K562 (cell line): ENCODE measurements around the gene CUTA. TPM values are rescaled to one million over a fixed set of nuclear protein-coding genes. Genes with fewer than 3 reads are reported as not detected.

Experiments used
- ARID1B ChIP-seq: fragments of 450-650 bp; IDR thresholded peaks from 2 replicates; pipeline ENCODE4 v1.6.1; 2016; ENCODE audit warnings: antibody characterized with exemption, mild to moderate bottlenecking, inconsistent platforms
- ATF1 ChIP-seq, 2 experiments: fragments of 450-650 bp in 1 of 2; IDR thresholded peaks; 2 replicates each; pipeline ENCODE4 v1.6.1; 2016; ENCODE audit warnings: missing compliant biosample characterization in 1 of 2, missing genetic modification characterization in 1 of 2
- DACH1 ChIP-seq: fragments of 450-650 bp; IDR thresholded peaks from 2 replicates; pipeline ENCODE4 v1.6.1; 2018; ENCODE audit not compliant: partially characterized antibody
- DPF2 ChIP-seq: fragments of 450-650 bp; IDR thresholded peaks from 2 replicates; pipeline ENCODE4 v1.6.1; 2016
- GTF2E2 ChIP-seq: fragments of 200-800 bp; sonication (Bioruptor generic); IDR thresholded peaks from 2 replicates; pipeline ENCODE4 v1.6.1; 2016; ENCODE audit warnings: missing genetic modification characterization, missing compliant biosample characterization
- HMG20B ChIP-seq: fragments of 250-450 bp; sonication (Bioruptor Pico); IDR thresholded peaks from 2 replicates; pipeline ENCODE4 v1.5.0; 2021; ENCODE audit warnings: mild to moderate bottlenecking
- RFX1 ChIP-seq: fragments of 450-650 bp; IDR thresholded peaks from 2 replicates; pipeline ENCODE4 v1.6.1; 2016; ENCODE audit warnings: mild to moderate bottlenecking, moderate library complexity
- RHOXF2B ChIP-seq: fragments of 250-450 bp; sonication (Bioruptor Pico); conservative IDR thresholded peaks from 2 replicates; pipeline ENCODE4 v1.5.1; 2021
- SAP30 ChIP-seq: fragments of 200-600 bp; sonication (generic); IDR thresholded peaks from 2 replicates; pipeline ENCODE4 v1.6.1; 2012; ENCODE audit warnings: borderline replicate concordance, low read depth, mild to moderate bottlenecking, moderate library complexity, low read length, control low read depth, inconsistent platforms; ENCODE audit not compliant: insufficient read depth, poor library complexity, severe bottlenecking
- SREBF2 ChIP-seq: sonication (generic); formaldehyde crosslinking; IDR thresholded peaks from 2 replicates; pipeline ENCODE4 v1.4.0; 2020; ENCODE audit warnings: mild to moderate bottlenecking, missing genetic modification reagents
- STAT5A ChIP-seq: IDR thresholded peaks from 2 replicates; pipeline ENCODE4 v1.6.1; 2012; ENCODE audit warnings: low read length, inconsistent platforms, borderline replicate concordance
- TAF7 ChIP-seq: fragments of 450-650 bp; IDR thresholded peaks from 2 replicates; pipeline ENCODE4 v1.6.1; 2016; ENCODE audit warnings: missing genetic modification characterization, missing compliant biosample characterization
- TAF9B ChIP-seq: fragments of 450-650 bp; IDR thresholded peaks from 2 replicates; pipeline ENCODE4 v1.6.1; 2018; ENCODE audit warnings: mild to moderate bottlenecking; ENCODE audit not compliant: partially characterized antibody
- TARDBP ChIP-seq: fragments of 450-650 bp; IDR thresholded peaks from 2 replicates; pipeline ENCODE4 v1.6.1; 2016
- ZBTB9 ChIP-seq: fragments of 450-650 bp; formaldehyde crosslinking; IDR thresholded peaks from 2 replicates; pipeline ENCODE4 v1.4.0; 2020; ENCODE audit warnings: mild to moderate bottlenecking, moderate library complexity
- ZKSCAN8 ChIP-seq: fragments of 200-800 bp; sonication (Bioruptor generic); IDR thresholded peaks from 2 replicates; pipeline ENCODE4 v1.6.1; 2016; ENCODE audit warnings: missing genetic modification characterization, missing compliant biosample characterization
- ZNF24 ChIP-seq: fragments of 450-650 bp; IDR thresholded peaks from 2 replicates; pipeline ENCODE4 v1.6.1; 2016
- ZNF263 ChIP-seq: sonication (generic); formaldehyde crosslinking; IDR thresholded peaks from 2 replicates; pipeline ENCODE4 v1.8.0; 2022; ENCODE audit warnings: mild to moderate bottlenecking, missing genetic modification reagents, borderline replicate concordance
- ZNF609 ChIP-seq: sonication (generic); formaldehyde crosslinking; IDR thresholded peaks from 2 replicates; pipeline ENCODE4 v1.8.1; 2023; ENCODE audit warnings: missing genetic modification reagents, mild to moderate bottlenecking, borderline replicate concordance
- ZNF707 ChIP-seq: fragments of 250-450 bp; sonication (Bioruptor Pico); conservative IDR thresholded peaks from 2 replicates; pipeline ENCODE4 v1.8.0; 2022; ENCODE audit warnings: inconsistent platforms, mild to moderate bottlenecking, moderate library complexity
- polyA plus RNA-seq, 8 experiments: library from polyadenylated mRNA; depleted of rRNA in 4 of 8; stranded (reverse) in 5 of 8; unstranded in 3 of 8; fragments of >200 nt; fragmentation: Nextera tagmentation in 2 of 8; fragmentation: Illumina TruSeq in 1 of 8; extraction: Ambion mirVana in 2 of 8; extraction: Trizol in 1 of 8; gene quantifications; 2 replicates each; pipeline versions ENCODE4 v1.2.1 to v1.2.3, GENCODE V29; 2011 to 2014; ENCODE audit warnings: inconsistent platforms in 1 of 8, missing spikeins in 1 of 8
- total RNA-seq, 7 experiments: library from RNA; depleted of rRNA in 6 of 7; stranded (reverse); fragments of >200 nt in 6 of 7; fragmentation: Illumina TruSeq in 2 of 7; extraction: Trizol in 2 of 7; gene quantifications; 2 replicates each; pipeline versions ENCODE4 v1.2.1 to v1.2.3, GENCODE V29; 2011 to 2021; ENCODE audit warnings: low replicate concordance in 1 of 7
- TF ChIP-seq, protein P1 (sequence below), 2 experiments: fragments of 450-650 bp; IDR thresholded peaks; 2 replicates each; pipeline ENCODE4 v1.6.1; 2018; ENCODE audit warnings: mild to moderate bottlenecking in 2 of 2, low read depth in 1 of 2; ENCODE audit not compliant: partially characterized antibody in 2 of 2

The CUTA gene
- total and polyA plus RNA-seq, 9 of the 15 experiments (the other 6 are each of a cell fraction or from before 2014, with no cell fraction given) = 166 to 682 (median 310) TPM

GRCh38 chr6:33384581-33385020 is 33.3 kb downstream of the CUTA start (continued):
- TF ChIP-seq ZNF707 (no peak), ARID1B (no peak), ZBTB9 (no peak), ZNF263 (CRISPR knock-in tag) (no peak), TARDBP (no peak), SAP30 (no peak), RHOXF2B (no peak), SREBF2 (CRISPR knock-in tag) (no peak), HMG20B (CRISPR knock-in tag) (no peak), ZNF24 (no peak), STAT5A (no peak), RFX1 (no peak), DACH1 (no peak), ZNF609 (no peak), TAF9B (no peak), ATF1 (CRISPR knock-in tag; IDR thresholded peaks at IDR 0.05) (no peak), ATF1 (tag; IDR thresholded peaks at IDR 0.05) (peak; percentile 47; the same call in 1 of the 2 replicates), ZKSCAN8 (no peak), DPF2 (no peak), TAF7 (tag) (no peak), GTF2E2 (no peak)
- TF ChIP-seq, protein P1, sequence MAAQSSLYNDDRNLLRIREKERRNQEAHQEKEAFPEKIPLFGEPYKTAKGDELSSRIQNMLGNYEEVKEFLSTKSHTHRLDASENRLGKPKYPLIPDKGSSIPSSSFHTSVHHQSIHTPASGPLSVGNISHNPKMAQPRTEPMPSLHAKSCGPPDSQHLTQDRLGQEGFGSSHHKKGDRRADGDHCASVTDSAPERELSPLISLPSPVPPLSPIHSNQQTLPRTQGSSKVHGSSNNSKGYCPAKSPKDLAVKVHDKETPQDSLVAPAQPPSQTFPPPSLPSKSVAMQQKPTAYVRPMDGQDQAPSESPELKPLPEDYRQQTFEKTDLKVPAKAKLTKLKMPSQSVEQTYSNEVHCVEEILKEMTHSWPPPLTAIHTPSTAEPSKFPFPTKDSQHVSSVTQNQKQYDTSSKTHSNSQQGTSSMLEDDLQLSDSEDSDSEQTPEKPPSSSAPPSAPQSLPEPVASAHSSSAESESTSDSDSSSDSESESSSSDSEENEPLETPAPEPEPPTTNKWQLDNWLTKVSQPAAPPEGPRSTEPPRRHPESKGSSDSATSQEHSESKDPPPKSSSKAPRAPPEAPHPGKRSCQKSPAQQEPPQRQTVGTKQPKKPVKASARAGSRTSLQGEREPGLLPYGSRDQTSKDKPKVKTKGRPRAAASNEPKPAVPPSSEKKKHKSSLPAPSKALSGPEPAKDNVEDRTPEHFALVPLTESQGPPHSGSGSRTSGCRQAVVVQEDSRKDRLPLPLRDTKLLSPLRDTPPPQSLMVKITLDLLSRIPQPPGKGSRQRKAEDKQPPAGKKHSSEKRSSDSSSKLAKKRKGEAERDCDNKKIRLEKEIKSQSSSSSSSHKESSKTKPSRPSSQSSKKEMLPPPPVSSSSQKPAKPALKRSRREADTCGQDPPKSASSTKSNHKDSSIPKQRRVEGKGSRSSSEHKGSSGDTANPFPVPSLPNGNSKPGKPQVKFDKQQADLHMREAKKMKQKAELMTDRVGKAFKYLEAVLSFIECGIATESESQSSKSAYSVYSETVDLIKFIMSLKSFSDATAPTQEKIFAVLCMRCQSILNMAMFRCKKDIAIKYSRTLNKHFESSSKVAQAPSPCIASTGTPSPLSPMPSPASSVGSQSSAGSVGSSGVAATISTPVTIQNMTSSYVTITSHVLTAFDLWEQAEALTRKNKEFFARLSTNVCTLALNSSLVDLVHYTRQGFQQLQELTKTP (IDR thresholded peaks at IDR 0.05; ENCODE audit: low read depth in 1 of 2, partially characterized antibody in 2 of 2) = no peak
